CD14-positive monocyte (primary cell): Measurements from ENCODE around the gene KSR2. TPM values are rescaled to one million over a fixed set of nuclear protein-coding genes. Genes with fewer than 3 reads are reported as not detected.
"Not testable (repeated sequence)": the region's sequence is repeated elsewhere in the genome, so short reads cannot be mapped to it uniquely, and the experiment has no call there.

ENCODE experiments used
- DNase-seq, 3 donors: peaks; one replicate each; pipeline ENCODE4 v3.0.0-alpha.2; 2011 to 2022
- H2AFZ ChIP-seq: 2 replicates; pipeline ENCODE4 v1.6.0; 2012; ENCODE audit warnings: mild to moderate bottlenecking, low read depth, low read length, inconsistent platforms; ENCODE audit not compliant: insufficient read depth, poor library complexity, severe bottlenecking
- H3K27ac ChIP-seq, 2 donors: 1 replicate in 1 of 2; 2 replicates in 1 of 2; pipeline ENCODE4 v1.5.1; 2012 to 2013; ENCODE audit warnings: low read length in 2 of 2, control low read depth in 1 of 2, inconsistent platforms in 1 of 2, low read depth in 1 of 2, mild to moderate bottlenecking in 1 of 2
- H3K27me3 ChIP-seq, 2 donors: one replicate each; pipeline versions ENCODE4 v1.6.0 to v1.6.1; 2011 to 2013; ENCODE audit warnings: low read length in 2 of 2; ENCODE audit not compliant: control insufficient read depth in 2 of 2, insufficient read depth in 2 of 2
- H3K36me3 ChIP-seq, 2 donors: replicated peaks in 1 of 2; 1 replicate in 1 of 2; 2 replicates in 1 of 2; pipeline versions ENCODE4 v1.5.1 to v1.6.1; 2012 to 2013; ENCODE audit warnings: low read length in 2 of 2, control low read depth in 1 of 2, inconsistent platforms in 1 of 2, mild to moderate bottlenecking in 1 of 2; ENCODE audit not compliant: insufficient read depth in 2 of 2, control insufficient read depth in 1 of 2
- H3K4me1 ChIP-seq, 2 donors: 1 replicate in 1 of 2; 2 replicates in 1 of 2; pipeline versions ENCODE4 v1.5.1 to v1.6.1; 2012 to 2013; ENCODE audit warnings: low read length in 2 of 2, control low read depth in 1 of 2, inconsistent platforms in 1 of 2, mild to moderate bottlenecking in 1 of 2, moderate library complexity in 1 of 2; ENCODE audit not compliant: insufficient read depth in 2 of 2, control insufficient read depth in 1 of 2
- H3K4me2 ChIP-seq: replicated peaks from 2 replicates; pipeline ENCODE3; 2012; ENCODE audit warnings: low read length, moderate library complexity, mild to moderate bottlenecking; ENCODE audit not compliant: poor library complexity, severe bottlenecking; ENCODE audit errors: extremely low read depth
- H3K4me3 ChIP-seq, 3 experiments: fragments of 200-600 bp in 1 of 3; sonication (generic) in 1 of 3; replicated peaks in 1 of 3; 1 replicate in 2 of 3; 2 replicates in 1 of 3; pipeline ENCODE4 v1.5.1; 2011 to 2013; ENCODE audit warnings: low read length in 3 of 3, mild to moderate bottlenecking in 3 of 3, control low read depth in 2 of 3, low read depth in 2 of 3, inconsistent platforms in 1 of 3, moderate library complexity in 1 of 3
- H3K79me2 ChIP-seq: 2 replicates; pipeline ENCODE4 v1.6.0; 2012; ENCODE audit warnings: mild to moderate bottlenecking, control low read depth, inconsistent platforms, low read length, moderate library complexity; ENCODE audit not compliant: insufficient read depth
- H3K9ac ChIP-seq: 2 replicates; pipeline ENCODE4 v1.6.0; 2017; ENCODE audit warnings: low read length, mild to moderate bottlenecking; ENCODE audit not compliant: insufficient read depth, poor library complexity, severe bottlenecking
- H3K9me3 ChIP-seq, 2 donors: replicated peaks in 1 of 2; 1 replicate in 1 of 2; 2 replicates in 1 of 2; pipeline versions ENCODE4 v1.5.1 to v1.6.1; 2012 to 2013; ENCODE audit warnings: low read length in 2 of 2, control low read depth in 1 of 2; ENCODE audit not compliant: control insufficient read depth in 1 of 2, insufficient read depth in 1 of 2
- H4K20me1 ChIP-seq: 2 replicates; pipeline ENCODE4 v1.6.0; 2012; ENCODE audit warnings: mild to moderate bottlenecking, low read length, control low read depth, moderate library complexity; ENCODE audit not compliant: insufficient read depth
- H3K27ac Mint-ChIP-seq, 7 donors: one replicate each; pipeline ENCODE4 v1.8.0; 2020; ENCODE audit warnings: mild to moderate bottlenecking in 7 of 7, mixed read lengths in 7 of 7, moderate library complexity in 6 of 7, inconsistent platforms in 2 of 7
- H3K27me3 Mint-ChIP-seq, 3 donors: one replicate each; pipeline ENCODE4 v1.8.0; 2021 to 2022; ENCODE audit warnings: low read depth in 3 of 3, mild to moderate bottlenecking in 3 of 3, mixed read lengths in 3 of 3, moderate library complexity in 3 of 3, inconsistent platforms in 1 of 3
- H3K36me3 Mint-ChIP-seq, 2 donors: one replicate each; pipeline ENCODE4 v1.8.0; 2020; ENCODE audit warnings: mixed read lengths in 2 of 2, inconsistent platforms in 1 of 2, mild to moderate bottlenecking in 1 of 2
- H3K4me1 Mint-ChIP-seq: one replicate; pipeline ENCODE4 v1.8.0; 2020; ENCODE audit warnings: mild to moderate bottlenecking, mixed read lengths
- H3K4me3 Mint-ChIP-seq, 2 donors: one replicate each; pipeline ENCODE4 v1.8.0; 2020; ENCODE audit warnings: mild to moderate bottlenecking in 2 of 2, mixed read lengths in 2 of 2, moderate library complexity in 1 of 2
- H3K9me3 Mint-ChIP-seq, 7 donors: one replicate each; pipeline ENCODE4 v1.8.0; 2020 to 2022; ENCODE audit warnings: mixed read lengths in 7 of 7, mild to moderate bottlenecking in 6 of 7, moderate library complexity in 6 of 7, inconsistent platforms in 2 of 7
- CTCF ChIP-seq: fragments of 200-600 bp; IDR thresholded peaks from one replicate; pipeline ENCODE4 v1.8.0; 2022; ENCODE audit warnings: antibody characterized with exemption, mild to moderate bottlenecking
- WGBS: methylation state at CpG from one replicate; pipeline ENCODE4 v1.1.5; 2013; ENCODE audit warnings: missing lambda C conversion rate; ENCODE audit not compliant: insufficient coverage; 5-methylcytosine and 5-hydroxymethylcytosine counted together
- intact Hi-C, 2 donors: fragments of 100-400 bp; cut with micrococcal nuclease; formaldehyde crosslinking; loops; one replicate each; pipeline versions ENCODE4 v1.15.0 to v1.15.1; 2023
- polyA plus RNA-seq, 3 donors: library from polyadenylated mRNA; depleted of rRNA in 1 of 3; unstranded in 2 of 3; stranded (reverse) in 1 of 3; fragments of 300-500 nt in 2 of 3; fragments of >200 nt in 1 of 3; fragmentation: Illumina TruSeq in 2 of 3; gene quantifications; 1 replicate in 2 of 3; 2 replicates in 1 of 3; pipeline ENCODE4 v1.2.3, GENCODE V29; 2012 to 2021

KSR2 gene
- polyA plus RNA-seq, 3 donors = not detected

DNA sequence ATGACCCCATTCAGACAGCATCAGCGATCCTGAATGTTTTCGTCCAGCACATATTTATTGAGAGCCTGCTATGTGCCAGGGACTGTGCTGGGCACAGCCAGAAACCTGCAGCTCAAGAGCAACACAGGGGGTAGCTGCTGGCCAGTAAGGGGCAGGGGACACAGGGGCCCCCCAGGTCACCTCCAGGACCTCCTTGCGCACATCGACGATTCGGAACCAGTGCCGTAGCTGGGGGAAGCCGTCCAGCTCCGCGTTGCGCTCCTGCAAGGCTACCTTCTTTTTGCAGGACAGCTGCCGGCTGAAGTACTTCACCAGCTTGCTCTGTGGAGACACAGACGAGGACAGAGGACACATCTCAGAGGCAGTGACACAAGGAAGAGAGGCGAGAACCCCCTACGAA, 108.7 kb downstream of the KSR2 start:
- Histone ChIP-seq H3K79me2 (no peaks in the 10 kb centered on the region), H3K9me3 (peaks cover 10 to 13% of the 10 kb centered on the region in 2 donors), H4K20me1 (no peaks in the 10 kb centered on the region), H3K4me1 (no peaks in the 10 kb centered on the region), H2AFZ (no peak overlapping the region), H3K27ac (no peak overlapping the region), H3K36me3 (no peaks in the 10 kb centered on the region), H3K27me3 (no peaks in the 10 kb centered on the region), H3K4me2 (no peak overlapping the region), H3K9ac (no peak overlapping the region), H3K4me3 (no peak overlapping the region)
- H3K9me3 Mint-ChIP-seq = peaks cover 3 to 12% (median 12%) of the 10 kb centered on the region in 7 donors
- no peaks in the 10 kb centered on the region for H3K36me3 Mint-ChIP-seq
- H3K4me3 Mint-ChIP-seq = no peak overlapping the region
- no peaks in the 10 kb centered on the region for H3K4me1 Mint-ChIP-seq
- 94% methylated on average over 13 of the region's 15 CpGs for WGBS
- H3K27me3 Mint-ChIP-seq = peaks cover 5 to 6% (median 6%) of the 10 kb centered on the region in 3 donors
- TF ChIP-seq CTCF = no peak
- intact Hi-C loops = no loop called here
- H3K27ac Mint-ChIP-seq = no peak overlapping the region
- DNase-seq = no peak

GRCh38 chr12:117857632-117858612, 110.9 kb downstream of the KSR2 start:
- 69% methylated on average over 13 of the region's 13 CpGs for WGBS
- Mint-ChIP-seq H3K9me3 (peaks cover 3 to 19% (median 12%) of the 10 kb centered on the region in 7 donors), H3K27me3 (peaks cover 2 to 6% (median 4%) of the 10 kb centered on the region in 3 donors), H3K36me3 (no peaks in the 10 kb centered on the region), H3K27ac (no peak overlapping the region), H3K4me1 (no peaks in the 10 kb centered on the region), H3K4me3 (no peak overlapping the region)
- H3K9me3 ChIP-seq = peaks cover 8 to 14% of the 10 kb centered on the region in 2 donors
- H3K27ac ChIP-seq = no peak overlapping the region
- DNase-seq = peak in 2 of 3 donors; percentile 18 to 22
- H3K27me3 ChIP-seq = no peaks in the 10 kb centered on the region
- no peaks in the 10 kb centered on the region for H3K4me1 ChIP-seq
- no peaks in the 10 kb centered on the region for H3K79me2 ChIP-seq
- intact Hi-C loops = no loop called here
- no peak overlapping the region for H3K4me3 ChIP-seq
- TF ChIP-seq CTCF = peak; percentile 74
- no peaks in the 10 kb centered on the region for H4K20me1 ChIP-seq
- H3K36me3 ChIP-seq = no peaks in the 10 kb centered on the region
- no peak overlapping the region for H3K4me2 ChIP-seq
- H3K9ac ChIP-seq = no peak overlapping the region
- no peak overlapping the region for H2AFZ ChIP-seq

- H3K4me3 ChIP-seq, H3K79me2 ChIP-seq, H3K4me3 Mint-ChIP-seq, H3K27me3 Mint-ChIP-seq, H3K4me2 ChIP-seq, H3K4me1 ChIP-seq, intact Hi-C loops, H3K27ac ChIP-seq, H2AFZ ChIP-seq, H4K20me1 ChIP-seq, H3K27me3 ChIP-seq, H3K4me1 Mint-ChIP-seq, DNase-seq, H3K27ac Mint-ChIP-seq, H3K9ac ChIP-seq, H3K36me3 Mint-ChIP-seq, H3K36me3 ChIP-seq: not testable (repeated sequence)
- WGBS = 50% methylated on average over 1 of the region's 4 CpGs
- H3K9me3 ChIP-seq = peaks cover 8 to 13% of the 10 kb centered on the region in 2 donors
- peaks cover 3 to 19% (median 9%) of the 10 kb centered on the region in 7 donors for H3K9me3 Mint-ChIP-seq
These were observed 111.7 kb downstream of the KSR2 start for GRCh38 chr12:117857139-117857538.
